Activated CD8-positive, alpha-beta memory T cell treated with anti-CD3 and anti-CD28 coated beads for 4 hours (primary cell): ENCODE results near the gene TSHZ2.
"Not testable (repeated sequence)": the region's sequence is repeated elsewhere in the genome, so short reads cannot be mapped to it uniquely, and the experiment has no call there.

Experiments used
- DNase-seq, 2 donors: peaks; one replicate each; pipeline ENCODE4 v3.0.0-alpha.2; 2020; ENCODE audit warnings: low read depth in 2 of 2

The TSHZ2 gene

DNA sequence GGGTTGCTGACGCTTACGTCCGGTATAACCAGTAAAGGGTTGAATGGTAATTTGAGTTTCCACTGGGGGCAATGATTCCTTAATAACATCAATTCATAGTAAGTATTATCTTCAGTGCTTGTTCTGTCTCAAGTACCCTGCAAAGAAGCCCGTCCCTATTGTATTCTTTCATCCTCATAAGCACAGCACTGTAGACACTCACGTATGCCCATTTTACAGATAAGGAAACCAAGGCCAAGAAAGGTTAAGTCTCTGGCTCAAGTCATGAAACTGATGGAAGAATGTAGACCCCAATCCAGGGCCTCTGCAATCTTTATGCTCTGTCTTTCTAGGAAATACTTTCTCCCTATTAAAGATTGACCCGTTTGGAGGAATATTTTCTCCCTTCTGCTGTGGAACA is 370.3 kb downstream of the TSHZ2 start:
- no peak for DNase-seq

DNA sequence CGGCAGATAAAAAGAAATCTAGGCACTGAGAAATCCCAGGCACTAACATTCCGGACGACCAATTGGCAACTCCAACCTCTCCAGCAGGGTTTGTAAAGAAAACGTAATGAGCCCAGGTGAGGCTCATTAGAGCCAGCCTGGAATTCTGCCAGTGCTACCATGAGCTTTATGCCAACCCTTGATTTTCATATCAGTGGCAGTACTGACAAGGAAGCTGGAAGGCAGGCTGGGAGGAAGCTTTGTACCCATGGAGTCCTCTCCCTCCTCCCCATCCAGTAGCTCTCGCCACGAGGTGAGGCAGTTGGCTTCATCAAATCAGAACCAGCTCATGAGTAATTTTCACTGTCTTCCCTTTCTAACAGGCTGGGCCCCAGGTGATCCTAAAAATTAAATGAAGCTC is 371.3 kb downstream of the TSHZ2 start:
- DNase-seq, result no peak

DNA sequence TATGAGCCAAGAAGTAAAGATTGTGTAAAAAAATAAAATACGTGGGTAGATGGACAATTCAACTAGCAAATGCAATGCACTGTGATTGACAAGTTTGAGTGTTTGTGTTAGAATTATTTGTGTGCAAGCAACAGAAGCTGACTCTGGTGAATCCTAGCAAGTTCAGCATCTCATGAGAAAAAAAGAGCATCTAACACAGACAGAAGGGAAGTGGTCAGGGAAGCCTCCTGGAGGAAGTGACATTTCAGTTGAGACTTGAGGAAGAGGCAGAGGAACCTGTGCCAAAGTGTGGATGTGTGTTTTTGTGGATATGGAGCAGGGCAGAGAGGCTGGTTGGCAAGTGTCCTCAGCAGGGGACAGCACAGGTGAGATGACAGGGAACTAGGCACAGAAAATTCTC is 372.7 kb downstream of the TSHZ2 start:
- no peak for DNase-seq

DNA sequence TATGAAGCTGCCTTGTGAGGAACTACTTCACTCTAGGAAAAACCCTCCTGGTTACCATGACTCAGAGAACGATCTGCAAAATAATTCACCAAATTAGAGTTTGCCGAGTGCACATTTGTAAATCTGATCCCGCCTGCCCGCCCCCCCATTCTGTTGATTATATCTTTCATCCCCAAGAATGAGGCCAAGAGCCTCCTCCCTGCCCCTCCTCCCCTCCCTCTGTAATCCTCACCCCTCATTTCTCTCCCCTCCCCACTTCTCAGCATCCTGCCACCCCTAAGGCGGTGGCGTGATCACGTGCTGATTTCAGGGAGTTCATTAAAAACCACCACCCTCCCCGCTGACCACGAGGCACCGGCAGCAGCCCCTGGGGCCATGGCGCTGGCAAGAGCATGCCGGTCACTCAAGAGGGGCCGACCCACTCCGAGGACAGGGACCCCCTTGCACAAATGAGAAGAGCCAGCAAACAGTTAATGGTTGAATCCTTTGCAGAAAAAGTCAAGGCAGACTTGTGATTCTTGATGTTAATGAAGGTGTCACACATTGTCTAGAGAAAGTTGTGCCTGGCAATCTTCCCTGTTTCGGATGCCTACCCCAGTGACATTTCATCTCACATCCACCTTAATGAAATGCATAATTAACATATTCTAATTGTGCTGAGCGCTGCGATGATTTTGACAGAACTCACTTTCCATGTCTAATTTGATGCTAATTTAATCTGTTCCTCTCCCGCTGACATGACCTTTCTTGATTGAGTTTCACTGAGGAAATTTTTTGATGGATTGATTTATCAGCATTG is 373.6 kb downstream of the TSHZ2 start:
- no peak for DNase-seq

DNA sequence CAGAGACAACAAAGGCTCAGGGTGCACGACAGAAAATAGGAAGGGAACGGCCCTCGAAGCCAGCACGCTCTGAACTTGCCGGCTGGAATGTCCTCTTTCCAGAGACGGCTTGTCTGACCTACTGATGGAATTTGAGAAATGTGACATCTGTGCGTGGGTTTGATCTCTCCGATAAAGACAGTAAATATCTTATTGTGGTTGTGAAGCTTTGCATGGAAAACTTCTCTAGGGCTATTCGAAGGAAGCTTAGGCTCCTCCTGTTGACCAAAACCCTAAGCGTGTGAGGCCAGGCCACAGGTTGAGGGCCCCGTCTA is 374.1 kb downstream of the TSHZ2 start:
- DNase-seq, result no peak

DNA sequence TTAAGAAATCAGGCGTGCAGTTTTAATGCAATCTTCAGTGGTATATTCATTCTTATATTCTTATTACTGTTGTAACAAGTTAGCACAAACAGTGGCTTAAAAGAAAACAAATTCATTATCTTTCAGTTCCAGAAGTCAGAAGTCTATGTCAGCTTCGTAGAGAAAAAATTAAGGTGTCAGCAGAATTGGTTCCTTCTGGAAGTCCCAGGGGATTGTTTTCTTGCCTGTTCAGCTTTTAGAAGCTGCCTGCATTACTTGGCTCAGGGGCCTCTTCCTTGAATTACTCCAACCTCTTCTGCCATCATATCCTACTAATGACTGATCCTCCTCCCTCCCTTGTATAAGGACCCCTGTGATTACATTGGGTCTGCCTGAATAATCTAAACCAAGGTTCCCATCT is 377.6 kb downstream of the TSHZ2 start:
- no peak for DNase-seq

DNA sequence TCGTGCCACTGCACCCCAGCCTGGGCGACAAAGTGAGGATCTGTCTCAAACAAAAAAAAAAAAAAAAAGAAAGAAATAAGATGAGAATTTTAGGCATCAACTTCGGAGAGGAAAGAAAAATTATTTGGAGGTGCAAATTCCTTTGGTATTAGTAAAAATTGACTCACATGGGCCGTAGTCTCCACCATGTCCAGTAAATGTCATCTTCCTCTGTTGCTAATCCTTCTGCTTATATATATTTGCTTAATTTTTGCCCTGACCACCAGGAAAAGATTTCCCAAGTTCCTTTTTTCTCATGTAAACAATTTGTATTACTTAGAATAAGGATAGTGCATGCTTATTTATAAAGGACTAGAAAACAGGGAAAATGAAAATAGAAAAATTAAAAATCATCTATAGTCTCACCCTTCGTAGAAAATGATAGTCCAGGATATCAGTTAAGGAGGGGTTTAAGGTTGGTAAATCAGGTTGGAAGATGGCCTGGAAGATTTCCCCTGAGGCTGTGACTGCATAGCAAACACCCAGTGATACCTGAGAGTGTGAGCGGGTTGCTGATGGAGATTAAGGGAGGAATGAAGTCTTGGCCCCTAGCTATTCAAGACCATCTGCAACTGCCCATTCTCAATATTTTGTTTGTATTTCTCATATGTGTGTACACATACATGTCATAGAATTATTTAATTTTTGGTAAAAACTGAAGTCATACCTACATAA is 380.7 kb downstream of the TSHZ2 start:
- DNase-seq, result no peak

DNA sequence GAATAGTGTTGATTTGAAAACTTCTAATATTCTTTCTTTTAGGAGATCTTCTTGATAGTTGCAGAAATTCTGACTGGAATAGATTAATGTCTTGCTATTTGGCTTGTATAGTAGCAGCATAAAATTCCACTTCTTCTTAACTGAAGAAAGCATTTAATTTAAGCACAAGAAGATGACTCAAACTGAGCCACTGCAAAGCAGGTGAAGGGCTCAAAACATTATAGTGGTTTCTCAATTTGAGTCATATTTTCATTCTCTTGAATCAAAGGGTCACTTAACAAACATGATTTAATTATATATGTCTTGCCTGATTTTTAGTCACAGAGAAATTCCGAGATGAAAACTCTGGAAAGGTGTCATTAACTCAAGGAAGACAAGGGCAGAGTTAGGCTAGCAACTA is 382.2 kb downstream of the TSHZ2 start:
- no peak for DNase-seq

DNA sequence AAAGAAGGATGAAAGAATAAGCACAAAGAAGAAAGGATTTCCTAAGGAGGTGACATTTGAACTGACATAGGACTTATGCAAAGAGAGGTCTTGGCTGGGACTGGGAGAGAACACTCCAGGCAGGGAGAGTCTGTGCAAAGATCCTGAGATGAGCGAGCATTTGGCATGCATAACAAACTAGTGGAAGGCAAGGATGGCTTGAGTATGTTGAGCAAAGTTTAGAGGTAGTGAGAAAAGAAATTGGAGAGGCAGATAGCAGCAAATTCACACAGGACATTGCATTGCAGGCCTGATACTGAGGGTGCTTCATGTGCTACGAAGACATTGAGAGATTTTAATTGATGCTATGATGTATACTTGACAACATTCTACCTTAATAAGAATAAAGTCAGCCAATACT is 383.6 kb downstream of the TSHZ2 start:
- no peak for DNase-seq

DNA sequence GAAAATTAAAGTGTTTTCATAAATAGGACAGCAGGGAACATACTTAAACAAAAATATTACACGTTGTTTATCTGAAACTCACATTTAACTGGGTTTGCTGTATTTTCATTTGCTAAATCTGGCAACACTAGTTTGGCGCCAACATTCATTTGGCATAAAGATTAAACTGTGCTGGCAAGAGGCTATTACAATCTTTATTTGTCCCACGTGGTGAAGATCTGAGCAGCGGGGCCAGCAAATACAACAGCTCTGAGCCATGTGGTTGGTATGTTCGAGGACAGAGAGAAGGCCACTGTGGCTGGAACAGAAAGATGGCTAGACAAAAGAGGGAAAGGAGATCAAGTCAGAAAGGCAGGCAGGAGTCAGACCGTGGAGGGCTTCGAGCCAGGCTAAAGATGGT is 387.3 kb downstream of the TSHZ2 start:
- no peak for DNase-seq

DNA sequence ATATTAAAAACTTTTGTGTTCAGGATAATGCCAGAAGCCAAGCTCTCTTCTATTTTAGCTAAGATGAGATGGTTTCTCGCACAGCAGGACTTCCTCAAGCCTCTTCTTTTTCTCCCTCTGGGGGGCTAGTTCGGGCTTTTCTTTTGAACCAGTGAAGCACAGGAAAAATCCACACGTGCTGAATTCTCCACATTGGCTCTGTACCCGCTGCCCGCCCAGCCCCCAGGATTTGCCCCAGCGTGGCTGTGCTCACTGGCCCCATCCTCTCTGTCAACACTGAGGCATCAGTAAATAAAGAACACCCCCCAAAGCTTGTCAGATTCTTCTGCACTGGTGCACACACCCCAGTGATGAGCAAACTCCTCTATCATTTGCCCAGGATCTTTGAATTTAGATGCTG is 388.7 kb downstream of the TSHZ2 start:
- no peak for DNase-seq

DNA sequence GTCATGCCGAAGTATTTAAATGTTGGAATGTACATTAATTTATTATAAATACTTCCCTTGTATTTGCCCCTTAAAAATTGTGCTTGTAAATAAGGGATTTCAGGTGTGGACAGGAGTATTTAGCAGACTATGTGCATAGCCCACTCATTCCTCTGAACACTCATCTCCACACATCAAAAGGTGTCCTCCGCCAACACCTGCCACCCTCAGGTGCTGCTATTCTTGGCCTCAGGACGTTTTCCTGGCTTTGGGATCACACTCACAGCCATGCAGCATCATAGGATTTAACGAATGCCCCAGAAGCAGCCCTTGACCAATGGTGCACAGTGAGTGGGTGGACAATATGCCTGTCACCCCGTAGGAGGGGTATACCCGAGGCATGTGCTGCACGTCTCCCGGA is 390.6 kb downstream of the TSHZ2 start:
- DNase-seq, result no peak

DNA sequence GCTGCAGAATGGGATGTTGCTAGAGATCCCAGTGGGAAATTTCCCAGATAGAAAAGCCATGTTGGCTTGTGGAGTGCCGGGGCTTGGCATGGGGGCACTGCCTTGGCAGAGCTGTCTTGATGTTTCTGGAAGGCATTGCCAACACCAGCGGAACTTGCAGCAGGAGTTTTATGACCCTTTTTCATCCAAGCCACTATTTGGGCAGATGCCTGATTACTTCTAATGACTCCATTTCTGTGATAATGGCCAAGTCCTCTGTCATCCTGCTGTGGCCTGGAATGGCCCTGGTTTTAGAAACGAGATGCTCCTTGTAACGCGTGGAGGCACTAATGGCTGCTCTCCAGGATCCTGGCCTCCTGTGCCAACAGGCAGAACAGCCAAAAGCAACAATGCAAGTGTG is 392.5 kb downstream of the TSHZ2 start:
- no peak for DNase-seq

DNA sequence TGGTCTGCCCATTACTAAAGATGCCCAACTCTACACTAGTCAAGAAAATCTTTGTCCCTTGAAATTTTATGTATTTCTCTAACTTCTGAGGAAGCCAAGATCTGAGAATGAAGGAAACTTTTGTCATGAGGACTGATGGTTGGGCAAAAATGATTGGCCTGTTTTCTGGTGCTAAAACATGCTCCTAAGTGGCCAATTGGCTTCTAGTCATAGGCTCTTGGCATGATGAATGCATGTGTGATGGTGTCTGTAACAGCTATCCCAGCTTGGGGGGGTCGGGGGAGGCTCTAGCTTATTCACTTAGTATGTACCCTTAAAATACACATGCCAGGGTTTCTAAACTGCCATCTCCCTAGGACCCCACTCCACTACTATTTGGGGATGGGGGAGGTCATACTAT is 392.9 kb downstream of the TSHZ2 start:
- DNase-seq, result no peak

DNA sequence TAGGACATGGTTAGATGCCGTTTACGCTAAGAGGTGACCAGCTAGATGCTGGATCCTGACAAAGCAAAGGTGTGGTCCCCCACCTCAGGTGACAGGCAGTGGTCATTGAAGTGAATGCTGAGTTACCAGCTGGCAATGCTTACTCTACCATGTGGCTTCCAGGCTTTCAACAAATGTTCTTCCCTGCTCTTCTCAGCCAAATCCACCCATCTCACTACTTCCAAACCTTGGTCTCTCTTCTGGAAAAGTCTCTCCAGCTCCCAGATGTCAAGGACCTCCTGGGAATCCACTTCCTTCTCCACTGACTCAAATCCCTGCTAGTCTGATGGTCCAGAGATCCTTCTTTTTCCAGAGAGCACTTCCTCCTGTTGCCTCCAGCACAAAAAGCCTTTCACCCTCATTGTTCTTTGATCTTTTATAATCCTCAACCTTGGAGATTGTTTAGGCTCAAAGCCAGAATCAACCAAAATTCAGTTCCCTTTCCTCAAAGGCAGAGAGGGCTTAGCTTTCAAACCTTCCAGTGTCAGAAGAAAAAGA is 393.4 kb downstream of the TSHZ2 start:
- DNase-seq, result no peak

DNA sequence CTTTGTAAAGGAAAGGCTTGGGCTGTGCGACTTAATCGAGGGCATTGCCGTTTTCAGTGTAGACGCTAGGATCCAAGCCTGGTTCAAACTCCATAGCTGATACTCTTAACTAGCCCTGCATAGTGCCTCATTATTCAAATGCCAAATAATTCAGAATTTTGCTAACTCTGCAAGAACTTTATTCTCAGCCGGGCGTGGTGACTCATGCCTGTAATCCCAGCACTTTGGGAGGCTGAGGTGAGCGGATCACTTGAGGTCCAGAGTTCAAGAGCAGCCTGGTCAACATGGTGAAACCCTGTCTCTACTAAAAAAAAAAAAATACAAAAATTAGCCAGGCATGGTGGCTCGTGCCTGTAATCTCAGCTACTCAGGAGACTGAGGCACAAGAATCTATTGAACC is 394.8 kb downstream of the TSHZ2 start:
- DNase-seq, result not testable (repeated sequence)

DNA sequence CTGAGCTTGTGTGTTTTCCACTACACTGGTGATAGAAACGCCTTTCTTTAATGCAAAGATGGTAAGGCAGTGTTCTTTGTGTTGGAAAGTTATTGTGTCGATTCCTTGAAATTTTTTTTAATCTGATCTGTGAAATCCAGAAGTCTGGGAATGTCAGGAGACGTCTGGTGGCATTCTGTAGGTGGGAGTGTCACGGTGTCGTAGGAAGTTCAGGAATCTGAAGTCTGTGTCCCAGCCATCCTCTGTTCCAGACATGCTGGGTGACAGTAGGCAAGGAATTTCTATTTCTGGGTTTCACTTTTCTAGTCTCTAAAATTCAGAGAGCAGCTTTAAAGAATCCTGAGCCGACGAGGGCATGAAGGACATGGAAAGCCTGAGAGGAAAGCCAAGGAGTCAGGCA is 397.7 kb downstream of the TSHZ2 start:
- DNase-seq, result no peak

DNA sequence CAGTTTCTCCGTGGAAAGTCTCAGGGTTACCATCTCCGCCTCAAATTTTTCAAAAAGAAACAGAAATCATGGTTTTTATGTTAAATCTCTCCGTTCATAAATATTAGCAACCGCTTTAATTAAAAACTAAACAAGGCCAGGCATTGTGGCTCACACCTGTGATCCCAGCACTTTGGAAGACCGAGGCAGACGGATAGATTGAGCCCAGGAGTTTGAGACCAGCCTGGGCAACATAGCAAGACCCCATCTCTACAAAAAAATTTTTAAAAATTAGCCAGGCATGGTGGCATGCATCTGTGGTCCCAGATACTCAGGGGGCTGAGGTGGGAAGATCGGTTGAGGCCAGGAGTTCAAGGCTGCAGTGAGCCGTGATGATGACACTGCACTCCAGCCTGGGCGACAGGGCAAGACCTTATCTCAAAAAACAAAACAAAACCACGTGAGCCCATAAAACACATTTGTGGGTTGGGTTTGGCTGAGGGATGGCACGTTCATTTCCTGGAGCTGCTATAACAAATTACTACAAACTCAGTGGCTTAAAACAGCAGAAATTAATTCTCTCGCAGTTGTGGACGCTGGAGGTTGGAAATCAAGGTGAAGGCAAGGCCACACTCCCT is 398.3 kb downstream of the TSHZ2 start:
- no peak for DNase-seq

DNA sequence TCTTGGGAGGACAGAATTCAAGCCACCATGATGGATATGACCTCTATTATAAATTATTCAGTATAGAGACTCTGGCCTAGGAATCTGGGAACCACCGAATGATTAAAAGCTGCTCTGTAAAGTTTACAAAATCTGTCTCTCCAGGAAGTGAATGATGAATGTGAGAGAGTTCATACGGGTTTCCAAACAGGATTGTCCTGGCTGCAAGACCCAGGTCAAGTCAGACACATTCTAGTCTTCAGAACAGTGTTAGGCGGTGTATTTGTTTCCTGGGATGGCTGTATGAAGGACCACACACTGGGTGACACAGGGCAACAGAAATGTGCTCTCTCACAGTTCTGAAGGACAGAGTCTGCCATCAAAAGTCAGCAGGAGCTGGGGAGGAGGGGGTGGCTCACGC is 399.1 kb downstream of the TSHZ2 start:
- DNase-seq, result no peak

DNA sequence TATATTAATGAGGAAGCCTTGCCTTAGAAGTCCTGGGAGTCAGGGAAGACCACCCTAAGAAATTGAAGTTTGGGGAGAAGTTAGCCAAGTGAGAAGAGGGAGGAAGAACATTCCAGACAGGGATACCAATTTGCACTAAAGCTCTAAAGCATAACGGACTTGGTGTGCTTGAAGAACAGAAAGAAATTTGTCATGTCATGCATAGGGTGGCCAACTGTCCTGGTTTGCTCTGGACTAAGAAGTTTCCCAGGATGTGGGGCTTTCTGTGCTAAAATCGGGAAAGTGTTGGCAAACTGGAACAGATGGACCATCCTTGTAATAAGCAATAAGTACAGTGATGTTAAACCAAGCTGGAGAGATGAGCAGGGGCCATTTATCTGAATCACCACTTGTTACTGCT is 403.9 kb downstream of the TSHZ2 start:
- no peak for DNase-seq

DNA sequence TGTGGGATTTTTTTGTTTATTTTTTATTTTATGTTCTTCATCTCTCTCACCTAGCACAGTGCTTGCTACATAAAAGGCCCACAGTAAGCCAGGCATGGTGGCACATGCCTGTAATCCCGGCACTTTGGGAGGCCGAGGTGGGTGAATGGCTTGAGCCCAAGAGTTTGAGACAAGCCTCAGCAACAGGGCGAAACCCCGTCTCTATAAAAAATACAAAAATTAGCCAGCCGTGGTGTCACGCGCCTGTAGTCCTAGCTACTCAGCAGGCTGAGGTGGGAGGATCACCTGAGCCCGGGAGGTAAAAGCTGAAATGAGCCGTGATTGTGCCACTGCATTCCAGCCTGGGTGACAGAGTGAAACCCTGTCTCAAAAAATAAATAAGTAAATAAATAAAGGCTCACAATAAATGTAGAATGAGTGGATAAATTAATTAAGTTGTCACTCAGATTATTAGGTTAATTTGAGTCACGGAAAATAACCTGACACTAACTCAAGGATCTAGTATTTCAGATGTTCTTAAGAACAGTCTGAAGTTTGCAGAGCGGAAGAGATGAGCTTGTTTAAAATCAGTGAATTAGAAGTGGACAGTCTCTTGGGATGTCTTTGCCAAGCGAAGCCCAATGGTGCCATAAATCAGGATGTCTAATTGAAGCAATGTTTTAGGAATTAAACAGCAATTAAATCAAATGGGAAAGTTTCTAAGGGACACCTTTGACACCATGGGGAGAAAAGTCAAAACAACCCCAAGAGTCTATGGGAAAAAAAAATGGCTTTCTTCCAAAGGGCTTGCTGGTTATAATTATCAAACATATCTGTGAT is 407.1 kb downstream of the TSHZ2 start:
- no peak for DNase-seq

DNA sequence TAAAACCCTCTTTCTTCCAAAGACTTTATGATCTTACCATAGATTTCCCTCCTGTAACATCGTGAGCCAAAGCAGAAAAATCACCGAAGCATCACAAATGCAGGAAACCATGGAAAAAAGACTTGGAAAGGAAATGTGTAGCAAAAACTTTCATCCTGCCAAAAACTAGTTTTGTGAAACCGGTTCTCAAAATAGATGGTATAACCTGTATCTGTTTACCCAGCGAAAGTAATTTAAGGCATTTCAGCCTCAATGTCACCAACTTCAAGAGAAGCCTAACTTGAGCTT is 407.6 kb downstream of the TSHZ2 start:
- DNase-seq, result no peak
